HEK293T (cell line): ENCODE measurements around the gene TERB1.

Experiments used
- FOXA1 ChIP-seq: fragments of 450-650 bp; IDR thresholded peaks from 2 replicates; pipeline ENCODE4 v1.6.1; 2016; ENCODE audit warnings: mild to moderate bottlenecking
- FOXM1 ChIP-seq: fragments of 450-650 bp; IDR thresholded peaks from 2 replicates; pipeline ENCODE4 v1.6.1; 2017; ENCODE audit warnings: mild to moderate bottlenecking, borderline replicate concordance
- ZNF384 ChIP-seq: fragments of 450-650 bp; IDR thresholded peaks from 2 replicates; pipeline ENCODE4 v1.6.1; 2016

DNA sequence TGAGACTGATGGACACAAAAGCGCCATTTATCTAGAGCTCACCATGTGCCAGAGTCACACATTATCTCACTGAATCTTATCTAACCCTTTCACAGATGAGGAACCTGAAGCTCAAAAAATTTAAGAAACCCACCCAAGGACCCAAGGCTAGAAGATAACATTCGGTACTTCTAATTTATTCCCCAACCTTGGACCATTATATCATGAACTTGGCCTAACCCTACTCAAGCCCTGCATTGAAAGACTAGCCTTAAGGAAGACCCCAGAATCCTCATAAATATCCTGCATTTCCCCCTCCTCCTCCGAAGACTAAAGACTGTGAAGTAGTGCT lies 49.4 kb downstream of the TERB1 start:
- TF ChIP-seq FOXA1 (no peak), FOXM1 (no peak), ZNF384 (no peak)
